OCI-LY1 (cell line): ENCODE measurements around the gene SUSD1.

Experiments used
- H2AFZ ChIP-seq: fragments of 200-600 bp; sonication (generic), shearing (Covaris generic); 2 replicates; pipeline ENCODE4 v1.6.0; 2014; ENCODE audit warnings: antibody characterized with exemption, mild to moderate bottlenecking, low read length
- H3F3A ChIP-seq: fragments of 200-600 bp; sonication (generic), shearing (Covaris generic); 2 replicates; pipeline ENCODE4 v1.6.0; 2014; ENCODE audit warnings: mild to moderate bottlenecking, antibody characterized with exemption, low read length, moderate library complexity; ENCODE audit not compliant: insufficient read depth
- H3K27ac ChIP-seq: fragments of 200-600 bp; sonication (generic); 2 replicates; pipeline ENCODE4 v1.5.1; 2014; ENCODE audit warnings: low read length, mixed run types, mild to moderate bottlenecking, low read depth; ENCODE audit not compliant: poor library complexity, severe bottlenecking
- H3K27me3 ChIP-seq: fragments of 200-600 bp; sonication (generic); 2 replicates; pipeline ENCODE4 v1.6.0; 2014; ENCODE audit warnings: antibody characterized with exemption, mild to moderate bottlenecking, low read length, moderate library complexity; ENCODE audit not compliant: insufficient read depth
- H3K36me3 ChIP-seq: fragments of 200-600 bp; sonication (generic); 2 replicates; pipeline ENCODE4 v1.6.1; 2014; ENCODE audit warnings: mild to moderate bottlenecking, antibody characterized with exemption, low read length, moderate library complexity, mixed read lengths; ENCODE audit not compliant: insufficient read depth
- H3K4me1 ChIP-seq: fragments of 200-600 bp; sonication (generic); 2 replicates; pipeline ENCODE4 v1.5.1; 2014; ENCODE audit warnings: mild to moderate bottlenecking, low read length, moderate library complexity; ENCODE audit not compliant: insufficient read depth, severe bottlenecking
- H3K4me2 ChIP-seq: fragments of 200-600 bp; sonication (generic), shearing (Covaris generic); 2 replicates; pipeline ENCODE4 v1.6.1; 2014; ENCODE audit warnings: low read length
- H3K4me3 ChIP-seq: fragments of 200-600 bp; sonication (generic); 2 replicates; pipeline ENCODE4 v1.5.1; 2014; ENCODE audit warnings: low read length, low read depth, mild to moderate bottlenecking, mixed read lengths; ENCODE audit not compliant: poor library complexity, severe bottlenecking
- H3K79me2 ChIP-seq: fragments of 200-600 bp; shearing (Covaris generic); 2 replicates; pipeline ENCODE4 v1.6.1; 2016; ENCODE audit warnings: mixed run types, low read length, mixed read lengths; ENCODE audit not compliant: insufficient read depth
- H3K9ac ChIP-seq: fragments of 200-600 bp; sonication (generic), shearing (Covaris generic); 2 replicates; pipeline ENCODE4 v1.6.1; 2014; ENCODE audit warnings: mild to moderate bottlenecking, low read length, mixed read lengths
- H3K9me2 ChIP-seq: fragments of 200-600 bp; sonication (generic), shearing (Covaris generic); 2 replicates; pipeline ENCODE4 v1.6.1; 2014; ENCODE audit warnings: low read depth, mild to moderate bottlenecking, low read length, mixed read lengths
- H3K9me3 ChIP-seq: fragments of 200-600 bp; shearing (Covaris generic); 2 replicates; pipeline ENCODE4 v1.6.1; 2014; ENCODE audit warnings: low read length, mixed read lengths
- H4K20me1 ChIP-seq: fragments of 200-600 bp; sonication (generic), shearing (Covaris generic); 2 replicates; pipeline ENCODE4 v1.6.0; 2016; ENCODE audit warnings: mild to moderate bottlenecking, low read length; ENCODE audit not compliant: insufficient read depth
- CTCF ChIP-seq: fragments of 200-600 bp; sonication (generic), shearing (Covaris generic); IDR thresholded peaks from 2 replicates; pipeline ENCODE4 v1.5.1; 2017; ENCODE audit warnings: mild to moderate bottlenecking, antibody characterized with exemption, low read length, moderate library complexity, mixed read lengths
- EZH2 ChIP-seq: fragments of 200-600 bp; sonication (generic), shearing (Covaris generic); IDR thresholded peaks from 2 replicates; pipeline ENCODE4 v1.8.0; 2017; ENCODE audit warnings: borderline replicate concordance, mixed run types, mild to moderate bottlenecking, antibody characterized with exemption, low read length, moderate library complexity, mixed read lengths

Gene SUSD1

GRCh38 chr9:111992523-111992922, 182.6 kb downstream of the SUSD1 start:
- TF ChIP-seq EZH2 (no peak), CTCF (no peak)
- Histone ChIP-seq H3F3A (no peaks in the 10 kb centered on the region), H3K36me3 (no peaks in the 10 kb centered on the region), H3K4me3 (no peak overlapping the region), H3K27me3 (no peaks in the 10 kb centered on the region), H3K79me2 (no peaks in the 10 kb centered on the region), H3K27ac (no peak overlapping the region), H3K9me3 (0 out of 2 replicates have a peak, but pooled peaks cover 2% of the 10 kb centered on the region), H2AFZ (no peak overlapping the region), H3K4me2 (no peak overlapping the region), H4K20me1 (no peaks in the 10 kb centered on the region), H3K4me1 (peaks cover 16% of the 10 kb centered on the region), H3K9me2 (no peaks in the 10 kb centered on the region), H3K9ac (no peak overlapping the region)

GRCh38 chr9:111991179-111991578, 183.9 kb downstream of the SUSD1 start:
- H3K36me3 ChIP-seq, result no peaks in the 10 kb centered on the region
- H2AFZ ChIP-seq, result no peak overlapping the region
- no peak for TF ChIP-seq EZH2
- no peak for TF ChIP-seq CTCF
- H3F3A ChIP-seq, result no peaks in the 10 kb centered on the region
- H4K20me1 ChIP-seq, result no peaks in the 10 kb centered on the region
- no peaks in the 10 kb centered on the region for H3K79me2 ChIP-seq
- no peak overlapping the region for H3K27ac ChIP-seq
- H3K4me2 ChIP-seq, result no peak overlapping the region
- H3K9ac ChIP-seq, result no peak overlapping the region
- no peaks in the 10 kb centered on the region for H3K9me2 ChIP-seq
- H3K4me3 ChIP-seq, result no peak overlapping the region
- H3K4me1 ChIP-seq, result peaks cover 27% of the 10 kb centered on the region
- no peaks in the 10 kb centered on the region for H3K27me3 ChIP-seq
- no peaks in the 10 kb centered on the region for H3K9me3 ChIP-seq
